ENCODE measurements around the gene PDE8B.

Gene PDE8B

GRCh38 chr5:77232574-77233358 is 22.3 kb downstream of the PDE8B start:
- peak; percentile 14 for DNase-seq (ENCODE audit: low read depth)

- no peak for DNase-seq (ENCODE audit: low read depth)
Observed at GRCh38 chr5:77235846-77236721, 25.6 kb downstream of the PDE8B start.

GRCh38 chr5:77239126-77239741 is 28.8 kb downstream of the PDE8B start:
- no peak for DNase-seq (ENCODE audit: low read depth)

- DNase-seq (ENCODE audit: low read depth), result no peak
Observed at GRCh38 chr5:77241444-77241843, 31.0 kb downstream of the PDE8B start.

- no peak for DNase-seq (ENCODE audit: low read depth)
Observed at GRCh38 chr5:77249475-77249874, 39.0 kb downstream of the PDE8B start.

GRCh38 chr5:77250021-77250420 is 39.5 kb downstream of the PDE8B start:
- DNase-seq (ENCODE audit: low read depth), result no peak

- DNase-seq (ENCODE audit: low read depth), result no peak
Observed at GRCh38 chr5:77251921-77252320, 41.4 kb downstream of the PDE8B start.

GRCh38 chr5:77255617-77256016 is 45.1 kb downstream of the PDE8B start:
- DNase-seq (ENCODE audit: low read depth), result no peak

GRCh38 chr5:77256406-77256805 is 45.9 kb downstream of the PDE8B start:
- no peak for DNase-seq (ENCODE audit: low read depth)

- no peak for DNase-seq (ENCODE audit: low read depth)
Observed at GRCh38 chr5:77258652-77259051, 48.2 kb downstream of the PDE8B start.

- no peak for DNase-seq (ENCODE audit: low read depth)
Observed at GRCh38 chr5:77259476-77259875, 49.0 kb downstream of the PDE8B start.

- no peak for DNase-seq (ENCODE audit: low read depth)
Observed at GRCh38 chr5:77262697-77263096, 52.2 kb downstream of the PDE8B start.

GRCh38 chr5:77266291-77266690 is 55.8 kb downstream of the PDE8B start:
- DNase-seq (ENCODE audit: low read depth), result no peak

GRCh38 chr5:77267496-77267895 is 57.0 kb downstream of the PDE8B start:
- DNase-seq (ENCODE audit: low read depth), result no peak

- no peak for DNase-seq (ENCODE audit: low read depth)
Observed at GRCh38 chr5:77272206-77272605, 61.7 kb downstream of the PDE8B start.

- no peak for DNase-seq (ENCODE audit: low read depth)
Observed at GRCh38 chr5:77277759-77278158, 67.3 kb downstream of the PDE8B start.

- no peak for DNase-seq (ENCODE audit: low read depth)
Observed at GRCh38 chr5:77280036-77280435, 69.6 kb downstream of the PDE8B start.

GRCh38 chr5:77281969-77282336 is 71.5 kb downstream of the PDE8B start:
- DNase-seq (ENCODE audit: low read depth), result no peak

- no peak for DNase-seq (ENCODE audit: low read depth)
Observed at GRCh38 chr5:77282337-77283027, 72.0 kb downstream of the PDE8B start.

GRCh38 chr5:77285251-77285841 is 74.9 kb downstream of the PDE8B start:
- no peak for DNase-seq (ENCODE audit: low read depth)

GRCh38 chr5:77292026-77292757 is 81.7 kb downstream of the PDE8B start:
- DNase-seq (ENCODE audit: low read depth), result no peak

Measured in non-pigmented ciliary epithelial cell (primary cell).